CD4-positive, alpha-beta T cell (primary cell): ENCODE measurements around the gene IGFBP6. TPM values are rescaled to one million over a fixed set of nuclear protein-coding genes. Genes with fewer than 3 reads are reported as not detected.

ENCODE experiments used
- ATAC-seq: fragments of 200-7000 bp; cut with Tn5 transposase; one replicate; pipeline ENCODE4 v1.10.0; 2022; ENCODE audit warnings: mild to moderate bottlenecking; ENCODE audit not compliant: poor library complexity
- CTCF ChIA-PET: fragments of 350-600 bp; sonication (Branson Sonifier 250); formaldehyde crosslinking; loops from one replicate; lab custom pipeline; 2021; ENCODE audit warnings: antibody characterized with exemption, inconsistent platforms; lab: Charles Lee
- POLR2A ChIA-PET: fragments of 350-600 bp; sonication (Branson Sonifier 250); formaldehyde crosslinking; loops from one replicate; lab custom pipeline; 2021; ENCODE audit warnings: antibody characterized with exemption, inconsistent platforms; lab: Charles Lee
- DNase-seq, 14 experiments: peaks; one replicate each; pipeline ENCODE4 v3.0.0-alpha.2; 2013 to 2020; ENCODE audit warnings: mixed read lengths in 2 of 14
- H3K27ac ChIP-seq, 2 donors: one replicate each; pipeline versions ENCODE4 v1.5.1 to v1.7.0; 2013; ENCODE audit warnings: low read length in 2 of 2, low read depth in 1 of 2, mild to moderate bottlenecking in 1 of 2
- H3K27me3 ChIP-seq, 2 experiments: 1 replicate in 1 of 2; 2 replicates in 1 of 2; pipeline versions ENCODE4 v1.6.1 to v1.7.0; 2013; ENCODE audit warnings: low read length in 2 of 2, control low read depth in 1 of 2, mild to moderate bottlenecking in 1 of 2, moderate library complexity in 1 of 2; ENCODE audit not compliant: insufficient read depth in 2 of 2, control insufficient read depth in 1 of 2
- H3K36me3 ChIP-seq: one replicate; pipeline ENCODE4 v1.6.1; 2013; ENCODE audit warnings: low read length, control low read depth; ENCODE audit not compliant: insufficient read depth
- H3K4me1 ChIP-seq: one replicate; pipeline ENCODE4 v1.6.1; 2013; ENCODE audit warnings: low read length, control low read depth; ENCODE audit not compliant: insufficient read depth
- H3K4me3 ChIP-seq: one replicate; pipeline ENCODE4 v1.5.1; 2013; ENCODE audit warnings: mild to moderate bottlenecking, low read length, moderate library complexity
- H3K9me3 ChIP-seq, 2 experiments: 1 replicate in 1 of 2; 2 replicates in 1 of 2; pipeline versions ENCODE4 v1.6.1 to v1.7.0; 2013; ENCODE audit warnings: low read length in 2 of 2, mild to moderate bottlenecking in 2 of 2, control low read depth in 1 of 2, moderate library complexity in 1 of 2; ENCODE audit not compliant: control insufficient read depth in 1 of 2, insufficient read depth in 1 of 2
- H3K27ac Mint-ChIP-seq: one replicate; pipeline ENCODE4 v1.8.0; 2020; ENCODE audit warnings: mixed read lengths
- H3K27me3 Mint-ChIP-seq: one replicate; pipeline ENCODE4 v1.8.0; 2021; ENCODE audit warnings: mixed read lengths
- H3K36me3 Mint-ChIP-seq: one replicate; pipeline ENCODE4 v1.8.0; 2021; ENCODE audit warnings: low read depth, mixed read lengths
- H3K4me1 Mint-ChIP-seq: one replicate; pipeline ENCODE4 v1.8.0; 2021; ENCODE audit warnings: low read depth, mixed read lengths
- H3K4me3 Mint-ChIP-seq: one replicate; pipeline ENCODE4 v1.8.0; 2020; ENCODE audit warnings: mild to moderate bottlenecking, mixed read lengths
- H3K9me3 Mint-ChIP-seq: one replicate; pipeline ENCODE4 v1.8.0; 2020; ENCODE audit warnings: mixed read lengths
- CTCF ChIP-seq: fragments of 200-600 bp; IDR thresholded peaks from one replicate; pipeline ENCODE4 v1.8.0; 2022; ENCODE audit warnings: antibody characterized with exemption, mild to moderate bottlenecking
- intact Hi-C, 2 experiments: fragments of 100-400 bp; cut with DNase I in 1 of 2; cut with micrococcal nuclease in 1 of 2; formaldehyde crosslinking; loops; one replicate each; pipeline versions ENCODE4 v1.15.1 to v1.9.0; 2023 to 2025; cut with DNase I, micrococcal nuclease
- total RNA-seq, 174 experiments: library from RNA in 2 of 174; stranded (reverse) in 2 of 174; gene quantifications; one replicate each; pipeline ENCODE4 v1.2.3 and lab custom pipeline; 2021 to 2026

IGFBP6 gene
- total RNA-seq, 2 experiments from 2014 or later: 0.49 TPM; not detected in 1

- peaks cover 5% of the 10 kb centered on the region for H3K27me3 Mint-ChIP-seq
- H3K4me1 Mint-ChIP-seq: peaks cover 53% of the 10 kb centered on the region
- no peak overlapping the region for H3K4me3 ChIP-seq
- H3K27ac ChIP-seq: no peak overlapping the region
- no peaks in the 10 kb centered on the region for H3K36me3 Mint-ChIP-seq
- H3K9me3 Mint-ChIP-seq: no peaks in the 10 kb centered on the region
- no peaks in the 10 kb centered on the region for H3K36me3 ChIP-seq
- H3K27ac Mint-ChIP-seq: no peak overlapping the region
- no peaks in the 10 kb centered on the region for H3K9me3 ChIP-seq
- DNase-seq: no peak
- intact Hi-C loops: no loop called here
- peaks cover 0 to 6% of the 10 kb centered on the region in 2 experiments for H3K27me3 ChIP-seq
- peaks cover 75% of the 10 kb centered on the region for H3K4me1 ChIP-seq
- no peak for TF ChIP-seq CTCF
- ChIA-PET CTCF (interaction anchor here (1.7 to 7.6 kb wide), 2 partner anchors 35 to 48 kb away, joined by 8 to 114 read pairs; no protein-coding TSS in a partner anchor), POLR2A (interaction anchor here (4.8 kb wide), 1 partner anchor 35 kb away, joined by 26 read pairs; no protein-coding TSS in a partner anchor)
- ATAC-seq: no peak
- H3K4me3 Mint-ChIP-seq: no peak overlapping the region
Observed at GRCh38 chr12:53101266-53101665, 3.8 kb downstream of the IGFBP6 start.

- H3K27ac ChIP-seq: peak overlapping the region in 1 of 2 donors; percentile 29
- H3K4me3 Mint-ChIP-seq: no peak overlapping the region
Observed at GRCh38 chr12:53101931-53102781, 4.7 kb downstream of the IGFBP6 start.

More at GRCh38 chr12:53101931-53102781, 4.7 kb downstream of the IGFBP6 start:
- peak overlapping the region; percentile 70 for H3K27ac Mint-ChIP-seq
- CTCF ChIA-PET: interaction anchor here (0.9 to 7.6 kb wide), 4 partner anchors 23 to 54 kb away, joined by 3 to 114 read pairs (median 6); partner anchors contain the start of gene SPRYD3
- intact Hi-C loops: no loop called here
- Histone ChIP-seq H3K4me1 (peaks cover 68% of the 10 kb centered on the region), H3K4me3 (no peak overlapping the region), H3K36me3 (no peaks in the 10 kb centered on the region), H3K27me3 (peaks cover 0 to under 1% of the 10 kb centered on the region in 2 experiments), H3K9me3 (no peaks in the 10 kb centered on the region)
- POLR2A ChIA-PET: interaction anchor here (0.6 to 4.8 kb wide), 4 partner anchors 23 to 54 kb away, joined by 3 to 26 read pairs (median 10); partner anchors contain the start of gene SPRYD3
- H3K27me3 Mint-ChIP-seq: peaks cover under 1% of the 10 kb centered on the region
- no peaks in the 10 kb centered on the region for H3K36me3 Mint-ChIP-seq
- no peak for ATAC-seq
- TF ChIP-seq CTCF: no peak
- H3K9me3 Mint-ChIP-seq: no peaks in the 10 kb centered on the region
- DNase-seq: no peak
- peaks cover 48% of the 10 kb centered on the region for H3K4me1 Mint-ChIP-seq
